Measurements from ENCODE around the gene INSRR. TPM values are rescaled to one million over a fixed set of nuclear protein-coding genes. Genes with fewer than 3 reads are reported as not detected.
A peak's percentile ranks its signal among the peaks of the same experiment; 100 is the strongest.

INSRR gene
- polyA plus RNA-seq, 2 donors, result 0.01 TPM; not detected in 1

DNA sequence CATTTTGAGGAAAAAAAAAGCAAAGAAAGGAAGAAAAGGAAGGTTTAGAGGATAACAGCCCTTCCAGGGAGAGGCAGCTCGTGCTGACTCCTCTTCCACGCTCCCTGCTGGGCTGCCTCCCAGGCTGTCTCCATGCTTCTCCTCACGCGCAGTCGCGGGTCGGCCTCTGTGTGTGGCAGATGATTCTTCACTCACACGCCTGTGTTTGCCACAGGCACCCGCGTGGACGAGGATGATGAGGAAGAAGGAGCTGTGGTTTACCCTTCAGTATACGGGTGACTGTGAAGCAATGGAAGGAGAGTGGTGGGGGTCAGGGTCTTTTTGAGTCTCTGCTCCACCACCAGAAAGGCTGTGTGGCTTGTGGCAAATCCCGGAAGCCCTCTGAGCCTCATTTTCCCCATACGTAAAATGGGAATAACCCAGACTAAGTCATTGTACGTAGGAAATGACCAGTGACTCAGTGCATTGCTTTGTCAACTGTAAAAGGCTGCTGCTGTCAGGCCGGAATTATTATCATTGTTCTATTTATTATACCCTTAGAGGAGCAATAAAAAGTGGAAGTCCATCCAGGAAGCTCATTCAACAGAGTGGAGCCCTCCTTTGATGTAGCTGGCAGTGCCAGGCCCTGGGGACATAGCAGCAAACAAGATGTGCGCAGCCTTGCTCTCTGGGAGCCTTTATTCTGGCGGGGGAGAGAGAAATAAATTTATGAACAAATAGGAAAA is 30.4 kb downstream of the INSRR start:
- no peak overlapping the region for H3K4me3 ChIP-seq (ENCODE audit: low read depth in 1 of 2, low read length in 2 of 2)
- no peaks in the 10 kb centered on the region for H3K27me3 ChIP-seq (ENCODE audit: control insufficient read depth in 1 of 2, insufficient read depth in 2 of 2, low read length in 2 of 2)
- WGBS, 2 donors, result 69 to 74% methylated on average over 18 of the region's 18 CpGs
- no peak overlapping the region for H3K27ac ChIP-seq (ENCODE audit: low read depth in 2 of 2, low read length in 1 of 2)
- no peaks in the 10 kb centered on the region for H3K36me3 ChIP-seq (ENCODE audit: control insufficient read depth in 2 of 2, insufficient read depth in 2 of 2, low read length in 1 of 2)
- H3K4me1 ChIP-seq (ENCODE audit: control insufficient read depth in 2 of 2, insufficient read depth in 2 of 2, low read length in 1 of 2), result no peaks in the 10 kb centered on the region
- H3K9me3 ChIP-seq (ENCODE audit: control insufficient read depth in 2 of 2, insufficient read depth in 1 of 2, low read depth in 1 of 2, low read length in 1 of 2), result no peaks in the 10 kb centered on the region

DNA sequence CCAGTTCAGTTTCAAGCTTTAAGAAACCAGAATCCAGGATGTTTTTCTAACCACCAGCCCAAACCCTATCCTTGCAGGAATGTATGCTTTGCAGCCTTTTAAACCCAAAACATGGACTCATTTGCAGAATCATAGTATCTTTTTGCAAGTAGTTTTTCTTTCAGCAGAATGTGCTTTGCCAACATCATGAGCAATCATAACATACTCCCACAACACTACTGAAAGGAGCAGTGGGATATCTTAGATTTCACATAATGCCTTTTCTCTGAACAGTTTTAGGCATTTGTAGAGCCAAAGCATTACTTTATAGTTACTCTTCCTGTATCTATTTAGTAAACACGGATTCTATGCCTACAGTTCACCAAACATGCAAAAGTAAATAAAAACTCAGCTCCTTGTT is 32.3 kb downstream of the INSRR start:
- Histone ChIP-seq H3K4me3 (ENCODE audit: low read depth in 1 of 2, low read length in 2 of 2) (no peak overlapping the region), H3K36me3 (ENCODE audit: control insufficient read depth in 2 of 2, insufficient read depth in 2 of 2, low read length in 1 of 2) (no peaks in the 10 kb centered on the region), H3K9me3 (ENCODE audit: control insufficient read depth in 2 of 2, insufficient read depth in 1 of 2, low read depth in 1 of 2, low read length in 1 of 2) (no peaks in the 10 kb centered on the region), H3K27me3 (ENCODE audit: control insufficient read depth in 1 of 2, insufficient read depth in 2 of 2, low read length in 2 of 2) (no peaks in the 10 kb centered on the region), H3K4me1 (ENCODE audit: control insufficient read depth in 2 of 2, insufficient read depth in 2 of 2, low read length in 1 of 2) (no peaks in the 10 kb centered on the region), H3K27ac (ENCODE audit: low read depth in 2 of 2, low read length in 1 of 2) (no peak overlapping the region)
- 59 to 67% methylated on average over 1 of the region's 1 CpG for WGBS, 2 donors

- H3K4me1 ChIP-seq (ENCODE audit: control insufficient read depth in 2 of 2, insufficient read depth in 2 of 2, low read length in 1 of 2), result no peaks in the 10 kb centered on the region
- no peak overlapping the region for H3K4me3 ChIP-seq (ENCODE audit: low read depth in 1 of 2, low read length in 2 of 2)
- no peak overlapping the region for H3K27ac ChIP-seq (ENCODE audit: low read depth in 2 of 2, low read length in 1 of 2)
- H3K36me3 ChIP-seq (ENCODE audit: control insufficient read depth in 2 of 2, insufficient read depth in 2 of 2, low read length in 1 of 2), result no peaks in the 10 kb centered on the region
- H3K27me3 ChIP-seq (ENCODE audit: control insufficient read depth in 1 of 2, insufficient read depth in 2 of 2, low read length in 2 of 2), result no peaks in the 10 kb centered on the region
- 85 to 88% methylated on average over 5 of the region's 5 CpGs for WGBS, 2 donors
- H3K9me3 ChIP-seq (ENCODE audit: control insufficient read depth in 2 of 2, insufficient read depth in 1 of 2, low read depth in 1 of 2, low read length in 1 of 2), result no peaks in the 10 kb centered on the region
These were observed 35.6 kb downstream of the INSRR start for GRCh38 chr1:156823210-156823790.

- WGBS, 2 donors, result 63 to 77% methylated on average over 1 of the region's 1 CpG
These were observed 36.2 kb downstream of the INSRR start for GRCh38 chr1:156822680-156823079.

DNA sequence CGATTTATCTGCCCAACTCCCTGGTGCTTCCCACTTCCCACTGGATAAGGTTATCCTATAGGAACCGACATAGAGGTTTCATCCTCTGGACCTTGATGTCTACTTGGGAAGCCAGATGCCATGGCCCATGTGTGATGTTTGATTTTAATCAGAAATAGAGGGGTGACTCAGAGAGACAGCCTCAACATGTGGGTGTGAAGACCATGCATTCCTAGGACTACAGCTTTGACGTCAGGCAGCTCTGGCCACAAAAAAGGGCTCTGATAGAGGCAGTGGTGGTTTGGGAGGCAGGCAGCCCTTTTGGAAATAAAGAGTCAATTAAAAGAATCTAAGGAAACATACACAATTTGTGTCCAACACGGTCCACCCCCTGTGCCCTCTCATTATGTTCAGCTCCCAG is 37.1 kb downstream of the INSRR start:
- 65 to 69% methylated on average over 4 of the region's 4 CpGs for WGBS, 2 donors

More at GRCh38 chr1:156822680-156823079, 36.2 kb downstream of the INSRR start:
- H3K27me3 ChIP-seq (ENCODE audit: control insufficient read depth in 1 of 2, insufficient read depth in 2 of 2, low read length in 2 of 2), result no peaks in the 10 kb centered on the region
- no peak overlapping the region for H3K27ac ChIP-seq (ENCODE audit: low read depth in 2 of 2, low read length in 1 of 2)
- no peaks in the 10 kb centered on the region for H3K9me3 ChIP-seq (ENCODE audit: control insufficient read depth in 2 of 2, insufficient read depth in 1 of 2, low read depth in 1 of 2, low read length in 1 of 2)
- H3K4me1 ChIP-seq (ENCODE audit: control insufficient read depth in 2 of 2, insufficient read depth in 2 of 2, low read length in 1 of 2), result no peaks in the 10 kb centered on the region
- H3K4me3 ChIP-seq (ENCODE audit: low read depth in 1 of 2, low read length in 2 of 2), result no peak overlapping the region
- no peaks in the 10 kb centered on the region for H3K36me3 ChIP-seq (ENCODE audit: control insufficient read depth in 2 of 2, insufficient read depth in 2 of 2, low read length in 1 of 2)

GRCh38 chr1:156816561-156817328 is 42.2 kb downstream of the INSRR start, which contains the start of gene SH2D2A:
Gene SH2D2A (minus strand): TSS chr1:156816848. CDS start chr1:156816708, 140 bp downstream.
- peaks cover 3 to 14% of the 10 kb centered on the region in 2 donors for H3K4me1 ChIP-seq (ENCODE audit: control insufficient read depth in 2 of 2, insufficient read depth in 2 of 2, low read length in 1 of 2)
- H3K27me3 ChIP-seq (ENCODE audit: control insufficient read depth in 1 of 2, insufficient read depth in 2 of 2, low read length in 2 of 2), result no peaks in the 10 kb centered on the region
- 36 to 43% methylated on average over 10 of the region's 10 CpGs for WGBS, 2 donors
- peak within 1 kb of the TSS in 1 of 2 donors; percentile 22 for H3K4me3 ChIP-seq (ENCODE audit: low read depth in 1 of 2, low read length in 2 of 2)
- peak within 1 kb of the TSS; percentile 34 to 83 for H3K27ac ChIP-seq (ENCODE audit: low read depth in 2 of 2, low read length in 1 of 2)
- no peaks in the 10 kb centered on the region for H3K36me3 ChIP-seq (ENCODE audit: control insufficient read depth in 2 of 2, insufficient read depth in 2 of 2, low read length in 1 of 2)
- H3K9me3 ChIP-seq (ENCODE audit: control insufficient read depth in 2 of 2, insufficient read depth in 1 of 2, low read depth in 1 of 2, low read length in 1 of 2), result no peaks in the 10 kb centered on the region

More for the DNA sequence above, 37.1 kb downstream of the INSRR start:
- no peaks in the 10 kb centered on the region for H3K27me3 ChIP-seq (ENCODE audit: control insufficient read depth in 1 of 2, insufficient read depth in 2 of 2, low read length in 2 of 2)
- no peaks in the 10 kb centered on the region for H3K9me3 ChIP-seq (ENCODE audit: control insufficient read depth in 2 of 2, insufficient read depth in 1 of 2, low read depth in 1 of 2, low read length in 1 of 2)
- H3K4me1 ChIP-seq (ENCODE audit: control insufficient read depth in 2 of 2, insufficient read depth in 2 of 2, low read length in 1 of 2), result no peaks in the 10 kb centered on the region
- H3K27ac ChIP-seq (ENCODE audit: low read depth in 2 of 2, low read length in 1 of 2), result no peak overlapping the region
- no peak overlapping the region for H3K4me3 ChIP-seq (ENCODE audit: low read depth in 1 of 2, low read length in 2 of 2)
- H3K36me3 ChIP-seq (ENCODE audit: control insufficient read depth in 2 of 2, insufficient read depth in 2 of 2, low read length in 1 of 2), result no peaks in the 10 kb centered on the region

DNA sequence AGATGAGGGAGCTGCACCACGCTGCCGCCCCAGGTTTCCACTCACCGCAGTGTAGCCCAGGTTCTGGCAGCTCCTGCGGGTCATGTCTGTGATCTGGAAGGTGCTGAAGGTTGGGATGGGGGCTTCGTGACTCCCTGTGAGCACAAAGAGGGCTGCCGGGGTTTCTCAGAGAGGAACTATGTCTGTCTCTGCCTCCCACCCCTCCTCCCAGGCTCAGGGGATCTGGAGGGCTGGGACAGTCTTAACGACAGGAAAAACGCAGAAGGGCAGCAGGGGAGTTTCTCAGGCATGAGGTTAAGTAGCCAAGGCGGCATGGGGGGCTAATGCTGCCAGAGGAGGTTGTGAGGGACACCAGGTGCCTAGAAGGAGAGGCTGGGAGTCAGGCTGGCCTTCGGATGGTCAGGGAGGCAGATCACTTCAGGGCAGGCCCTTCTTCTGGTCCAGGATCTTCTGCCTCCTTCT is 42.9 kb downstream of the INSRR start:
- Histone ChIP-seq H3K27ac (ENCODE audit: low read depth in 2 of 2, low read length in 1 of 2) (peak overlapping the region; percentile 34 to 83), H3K36me3 (ENCODE audit: control insufficient read depth in 2 of 2, insufficient read depth in 2 of 2, low read length in 1 of 2) (no peaks in the 10 kb centered on the region), H3K4me3 (ENCODE audit: low read depth in 1 of 2, low read length in 2 of 2) (peak overlapping the region in 1 of 2 donors; percentile 22), H3K4me1 (ENCODE audit: control insufficient read depth in 2 of 2, insufficient read depth in 2 of 2, low read length in 1 of 2) (peaks cover 3 to 14% of the 10 kb centered on the region in 2 donors), H3K27me3 (ENCODE audit: control insufficient read depth in 1 of 2, insufficient read depth in 2 of 2, low read length in 2 of 2) (no peaks in the 10 kb centered on the region), H3K9me3 (ENCODE audit: control insufficient read depth in 2 of 2, insufficient read depth in 1 of 2, low read depth in 1 of 2, low read length in 1 of 2) (no peaks in the 10 kb centered on the region)
- WGBS, 2 donors, result 70 to 71% methylated on average over 10 of the region's 10 CpGs

GRCh38 chr1:156815307-156815826 is 43.5 kb downstream of the INSRR start:
- 68 to 79% methylated on average over 5 of the region's 5 CpGs for WGBS, 2 donors

DNA sequence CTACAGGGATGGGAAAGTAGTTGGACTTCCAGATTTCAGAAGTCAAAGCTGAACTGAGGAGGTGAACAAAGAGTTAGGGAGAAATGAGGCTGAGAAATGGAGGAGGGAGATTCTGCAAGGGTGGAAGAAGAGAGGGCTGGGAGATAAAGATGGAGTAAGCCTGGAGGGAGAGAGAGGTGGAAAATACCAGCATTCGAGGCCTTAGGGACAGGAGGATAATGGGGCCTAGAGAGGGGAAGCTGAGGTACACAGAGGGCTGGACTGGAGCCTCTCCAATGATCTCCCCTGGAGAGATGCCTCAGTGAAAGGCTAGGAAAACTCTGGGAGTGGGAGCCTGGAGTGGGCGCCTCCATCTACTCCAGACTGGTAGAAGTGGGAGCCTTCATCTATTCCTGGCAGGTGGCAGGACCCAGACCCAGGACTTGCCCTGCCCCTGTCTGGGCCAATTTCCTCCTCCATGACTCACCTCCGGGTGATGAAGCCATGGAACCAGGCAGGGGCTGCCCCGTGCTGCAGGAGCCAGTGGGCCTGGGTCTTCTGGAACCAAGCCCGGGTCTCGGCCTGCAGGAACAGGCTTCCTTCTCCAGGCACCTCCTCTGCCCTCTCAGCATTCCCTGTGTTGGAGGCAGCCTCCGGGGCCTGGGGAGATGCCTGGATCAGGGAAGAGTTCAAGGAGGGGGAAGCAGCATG is 44.2 kb downstream of the INSRR start:
- H3K4me1 ChIP-seq (ENCODE audit: control insufficient read depth in 2 of 2, insufficient read depth in 2 of 2, low read length in 1 of 2), result peaks cover 3 to 14% of the 10 kb centered on the region in 2 donors
- no peaks in the 10 kb centered on the region for H3K9me3 ChIP-seq (ENCODE audit: control insufficient read depth in 2 of 2, insufficient read depth in 1 of 2, low read depth in 1 of 2, low read length in 1 of 2)
- WGBS, 2 donors, result 50 to 76% methylated on average over 7 of the region's 7 CpGs
- peak overlapping the region; percentile 11 to 44 for H3K27ac ChIP-seq (ENCODE audit: low read depth in 2 of 2, low read length in 1 of 2)
- H3K4me3 ChIP-seq (ENCODE audit: low read depth in 1 of 2, low read length in 2 of 2), result peak overlapping the region in 1 of 2 donors; percentile 31
- H3K36me3 ChIP-seq (ENCODE audit: control insufficient read depth in 2 of 2, insufficient read depth in 2 of 2, low read length in 1 of 2), result no peaks in the 10 kb centered on the region
- H3K27me3 ChIP-seq (ENCODE audit: control insufficient read depth in 1 of 2, insufficient read depth in 2 of 2, low read length in 2 of 2), result no peaks in the 10 kb centered on the region

More at GRCh38 chr1:156815307-156815826, 43.5 kb downstream of the INSRR start:
- no peaks in the 10 kb centered on the region for H3K36me3 ChIP-seq (ENCODE audit: control insufficient read depth in 2 of 2, insufficient read depth in 2 of 2, low read length in 1 of 2)
- peak overlapping the region; percentile 44 to 83 for H3K27ac ChIP-seq (ENCODE audit: low read depth in 2 of 2, low read length in 1 of 2)
- H3K9me3 ChIP-seq (ENCODE audit: control insufficient read depth in 2 of 2, insufficient read depth in 1 of 2, low read depth in 1 of 2, low read length in 1 of 2), result no peaks in the 10 kb centered on the region
- no peaks in the 10 kb centered on the region for H3K27me3 ChIP-seq (ENCODE audit: control insufficient read depth in 1 of 2, insufficient read depth in 2 of 2, low read length in 2 of 2)
- peaks cover 3 to 14% of the 10 kb centered on the region in 2 donors for H3K4me1 ChIP-seq (ENCODE audit: control insufficient read depth in 2 of 2, insufficient read depth in 2 of 2, low read length in 1 of 2)
- no peak overlapping the region for H3K4me3 ChIP-seq (ENCODE audit: low read depth in 1 of 2, low read length in 2 of 2)
